Stimulated activated naive CD4-positive, alpha-beta T cell (primary cell): ENCODE measurements around the gene ACSL6.

Experiments used
- DNase-seq, 6 experiments: peaks; one replicate each; lab custom pipeline; 2025; lab: John Stamatoyannopoulos, UW

Gene ACSL6

DNA sequence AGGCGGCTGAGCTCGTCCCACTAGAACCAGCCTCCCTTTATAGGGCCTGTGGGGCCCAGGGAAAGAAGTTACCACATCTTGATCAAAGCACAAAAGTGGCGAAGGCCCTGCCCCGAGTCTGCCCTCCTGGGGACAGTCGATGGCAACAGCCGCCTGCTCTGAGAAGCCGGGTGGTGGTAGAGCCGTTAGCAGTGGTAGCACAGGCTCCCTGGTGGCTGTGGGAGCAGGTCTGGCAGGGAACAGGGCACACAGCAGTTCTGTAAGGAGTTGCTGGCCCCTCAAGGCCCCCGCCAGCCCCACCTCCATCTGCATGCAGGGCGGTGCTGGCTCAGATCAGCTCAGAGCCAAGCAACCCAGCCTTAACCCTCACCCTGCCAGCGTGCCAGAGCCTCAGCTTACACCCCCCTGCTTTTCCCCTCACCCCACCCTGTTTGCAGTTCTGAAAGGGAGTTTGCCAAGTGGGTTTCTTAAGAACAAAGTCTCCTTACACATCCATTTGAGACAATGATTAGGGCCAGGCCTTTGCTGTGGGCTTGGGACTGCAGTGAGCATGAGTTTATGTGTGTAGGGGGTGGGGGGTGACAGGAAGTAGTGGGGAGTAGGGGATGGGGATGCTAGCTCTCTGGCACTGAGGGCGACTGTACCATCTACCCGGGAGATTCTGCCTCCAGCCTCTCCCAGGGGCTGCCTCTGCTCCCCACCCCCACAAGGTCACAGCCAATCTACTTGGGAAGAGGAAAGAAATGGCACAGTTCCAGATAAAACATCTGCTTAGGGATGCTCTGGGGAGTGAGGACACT lies 11.8 kb downstream of the ACSL6 start:
- no peak for DNase-seq

DNA sequence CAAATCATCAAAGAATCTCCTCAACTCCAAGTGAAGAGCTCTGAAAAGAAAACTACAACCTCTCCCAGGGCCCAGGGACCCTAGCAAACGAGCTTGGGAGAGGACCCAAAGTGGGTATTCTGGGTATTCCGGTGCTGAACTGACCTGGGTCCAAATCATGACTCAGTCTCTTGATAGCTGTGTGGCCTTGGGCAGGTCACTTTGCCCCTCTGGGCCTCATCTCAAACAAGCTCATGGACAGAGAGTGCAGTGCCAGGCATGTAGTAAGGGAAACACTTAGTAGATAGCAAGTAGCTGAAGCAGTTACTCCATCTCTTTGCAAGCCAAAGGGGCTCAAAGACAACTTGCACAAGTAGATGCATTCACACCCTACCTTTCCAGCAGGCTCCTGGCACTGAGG lies 12.4 kb downstream of the ACSL6 start:
- no peak for DNase-seq

DNA sequence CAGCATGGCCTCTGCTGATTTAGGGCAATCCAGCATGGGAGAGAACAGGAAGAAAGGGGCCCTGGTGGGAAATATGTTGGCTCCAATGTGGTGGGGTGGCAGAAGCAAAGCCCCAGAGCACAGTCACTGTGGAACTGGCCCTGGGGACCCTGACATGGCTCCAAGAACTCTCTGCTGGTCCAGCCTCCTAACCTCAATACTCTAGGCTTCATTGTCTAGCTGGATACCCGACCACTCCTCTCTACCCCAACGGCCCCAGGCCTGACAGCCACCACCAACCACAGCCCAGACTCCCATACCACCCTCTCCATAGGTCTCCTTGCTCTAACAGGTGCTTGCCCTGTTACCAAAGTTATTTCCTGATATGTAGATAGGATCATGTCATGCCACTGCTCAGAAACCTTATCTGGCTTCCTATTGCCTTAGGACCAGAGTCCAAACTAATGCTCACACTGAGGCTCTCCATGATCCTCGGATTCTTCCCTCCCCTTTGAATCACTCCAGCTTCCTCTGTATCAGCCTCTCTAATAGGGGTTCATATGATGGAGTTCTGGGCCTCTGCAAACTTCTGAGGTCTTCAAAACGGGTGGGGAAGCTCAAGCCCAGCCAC lies 12.9 kb downstream of the ACSL6 start:
- DNase-seq: no peak

DNA sequence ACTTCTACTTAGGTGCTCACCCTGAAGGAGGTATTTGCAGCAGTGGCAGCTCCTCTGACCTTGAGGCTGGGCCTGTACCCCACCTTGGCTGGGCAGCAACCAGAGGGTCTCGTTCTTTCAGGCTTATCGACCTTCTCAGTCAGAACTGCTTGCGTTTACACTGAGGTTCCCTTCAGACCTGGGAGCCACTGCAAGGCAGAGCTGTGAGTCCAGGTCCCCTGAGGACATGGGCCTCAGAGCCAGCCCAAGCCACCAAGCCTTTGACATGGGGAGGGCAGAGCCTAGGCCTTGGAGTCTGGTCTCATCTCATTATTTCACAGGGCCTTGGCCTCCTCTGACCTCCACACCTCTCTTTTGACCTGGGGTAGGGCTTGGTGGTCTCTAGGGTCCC lies 13.7 kb downstream of the ACSL6 start:
- DNase-seq: no peak

DNA sequence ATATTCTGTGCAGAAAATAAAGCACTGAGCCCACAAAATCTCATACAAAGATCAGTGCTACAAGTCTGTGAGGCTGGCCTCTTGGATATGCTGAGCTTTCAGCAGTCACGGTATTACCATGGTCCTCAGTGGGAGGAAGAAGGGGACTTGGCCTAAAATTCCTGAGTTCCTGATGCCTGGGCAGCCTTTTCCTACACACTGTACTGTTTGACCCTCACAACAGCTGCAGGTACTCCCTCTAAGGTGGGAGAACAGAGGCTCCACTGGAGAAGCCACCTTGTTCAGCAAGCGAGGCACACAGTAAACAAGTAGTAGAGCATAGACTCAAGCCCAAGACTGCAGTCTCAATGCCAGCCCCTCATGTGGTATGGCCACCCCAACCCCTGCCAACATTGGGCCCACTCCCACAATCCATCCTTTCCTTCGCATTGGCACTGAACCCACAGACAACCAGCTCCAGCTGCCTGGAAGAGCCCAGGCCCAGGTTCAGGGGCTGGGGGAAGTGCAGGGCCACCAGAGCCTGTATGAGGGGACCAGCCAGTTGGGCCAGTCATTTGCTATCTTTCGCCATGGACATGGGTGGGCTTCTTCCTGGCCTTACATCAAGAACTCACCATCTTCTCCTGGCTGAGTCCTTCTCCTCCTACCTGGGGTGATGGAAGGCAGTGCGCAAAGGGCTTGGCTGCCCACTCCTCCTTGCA lies 14.3 kb downstream of the ACSL6 start:
- DNase-seq: no peak

DNA sequence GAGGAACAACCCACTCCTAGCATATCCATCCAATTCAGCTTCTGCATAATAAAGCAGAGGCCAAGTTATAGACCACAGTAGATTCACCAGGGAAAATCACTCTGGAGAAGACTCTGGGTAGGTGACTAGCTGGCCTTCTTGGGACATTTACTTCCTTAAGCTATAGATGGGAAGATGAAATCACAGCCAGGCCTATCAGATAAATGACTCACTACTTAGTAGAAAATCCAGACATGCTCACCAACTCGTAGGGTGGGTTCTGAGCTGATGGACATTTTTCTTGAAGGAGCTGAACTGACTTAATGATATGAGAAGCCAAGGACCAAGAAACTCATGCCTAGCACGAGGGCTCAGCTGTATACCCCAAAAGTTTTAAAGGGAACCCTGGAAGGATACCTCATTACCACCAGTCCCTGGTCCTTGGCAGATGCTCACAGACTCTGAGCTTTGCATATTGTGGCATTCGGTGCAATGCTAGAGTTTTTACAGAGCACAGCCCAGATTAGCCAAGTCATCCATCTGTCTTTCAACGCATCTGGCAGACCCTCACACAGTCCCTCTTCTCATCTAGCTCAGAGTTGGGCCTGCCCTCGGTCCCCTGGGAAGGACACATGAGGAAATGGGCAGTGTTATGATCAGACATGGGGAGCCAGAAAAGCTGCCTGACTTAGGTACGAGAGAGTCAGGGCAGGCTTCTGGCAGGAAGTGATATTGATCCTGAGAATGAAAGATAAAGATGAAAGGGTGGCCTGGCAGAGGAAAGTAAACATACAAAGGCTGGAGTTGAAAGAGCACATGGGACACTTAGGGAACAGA lies 15.0 kb downstream of the ACSL6 start:
- no peak for DNase-seq

DNA sequence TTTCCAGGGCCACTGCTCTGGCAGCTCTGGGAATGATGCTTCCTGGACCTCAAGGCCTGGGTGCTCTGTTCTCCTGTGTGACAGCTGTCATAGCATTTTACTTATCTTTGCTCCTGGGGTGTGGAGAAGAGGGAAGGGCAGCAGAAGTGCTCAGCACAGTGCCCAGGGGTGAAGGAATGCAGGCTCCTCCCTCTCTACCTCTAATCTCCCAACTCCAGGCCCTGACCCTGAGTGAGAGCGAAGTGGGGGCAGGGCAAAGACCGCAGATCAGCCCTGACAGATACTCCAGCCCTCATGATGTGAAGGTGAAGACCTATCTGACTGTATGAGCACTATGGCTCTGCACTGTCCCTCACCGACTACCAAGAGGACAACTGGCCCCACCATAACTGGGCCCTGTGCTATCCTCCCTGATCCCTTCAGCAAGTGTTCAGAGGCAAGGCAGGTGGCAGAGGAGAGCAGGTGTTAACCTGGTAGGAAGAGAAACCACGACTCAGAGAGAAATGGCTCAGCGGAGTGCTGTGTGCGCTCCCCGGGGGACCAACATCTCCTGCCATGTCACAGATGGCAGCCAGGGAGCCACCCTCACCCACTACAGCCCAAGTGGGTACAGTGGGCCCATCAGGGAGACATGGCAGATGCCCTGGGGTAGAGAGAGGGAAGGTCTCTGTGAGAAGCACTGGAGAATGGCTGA lies 16.8 kb downstream of the ACSL6 start:
- DNase-seq: no peak

DNA sequence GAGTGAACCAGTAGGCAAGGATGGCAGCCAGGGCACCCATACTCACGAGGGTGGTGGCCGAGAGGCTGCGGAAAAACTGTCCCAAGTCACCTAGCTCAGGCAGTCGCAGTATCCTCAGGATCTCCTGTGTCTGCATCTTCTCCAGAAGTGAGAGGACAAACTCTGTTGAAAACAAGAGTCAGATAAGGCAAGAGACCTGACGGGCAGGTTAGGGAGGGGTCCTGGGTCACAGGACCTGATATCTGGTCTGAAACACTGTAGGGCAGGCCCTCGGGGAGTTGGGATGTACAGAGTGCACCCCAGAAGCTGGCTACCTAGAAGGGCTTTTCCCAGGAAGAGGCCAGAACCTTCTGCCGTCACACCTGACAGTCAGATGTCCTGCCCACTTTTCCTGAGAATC lies 17.4 kb downstream of the ACSL6 start:
- no peak for DNase-seq

DNA sequence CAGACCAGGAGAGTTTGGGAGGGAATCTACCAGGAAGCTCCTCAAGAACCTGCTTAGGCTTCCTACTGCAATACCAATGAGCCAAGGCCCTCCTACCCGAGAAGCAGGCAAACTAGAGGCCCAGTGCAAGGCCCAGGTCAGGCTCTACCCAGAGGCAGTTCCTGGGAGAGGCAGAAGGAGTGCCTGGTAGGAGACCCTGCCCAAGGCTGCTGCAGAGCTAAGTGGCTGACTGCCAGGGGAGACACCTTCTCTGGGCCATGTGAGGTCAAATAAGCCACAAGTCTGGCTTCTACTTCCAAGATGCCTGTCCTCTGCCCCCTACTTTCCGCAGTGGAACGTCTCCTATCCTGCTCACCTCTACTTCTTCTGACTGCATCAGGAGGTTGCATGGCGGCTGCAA lies 17.8 kb downstream of the ACSL6 start:
- DNase-seq: no peak

DNA sequence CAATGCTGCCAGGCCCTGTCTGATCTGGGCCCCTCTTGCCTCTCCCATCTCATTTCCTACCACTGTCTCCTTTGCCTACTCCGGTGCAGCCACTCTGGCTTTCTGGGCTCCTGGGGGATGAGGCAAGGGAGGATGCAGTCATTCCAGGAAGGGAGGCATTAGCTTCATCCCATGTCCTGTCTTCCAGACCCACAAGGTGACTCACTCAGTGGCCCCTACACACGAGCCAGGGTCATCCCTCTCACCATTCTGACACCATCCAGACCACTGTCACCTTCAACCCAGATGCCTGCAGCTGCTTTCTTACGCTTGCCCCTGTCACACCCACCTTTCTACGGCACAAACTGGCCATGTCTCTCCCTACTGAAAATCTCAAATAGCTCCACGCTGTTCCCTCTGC lies 19.1 kb downstream of the ACSL6 start:
- no peak for DNase-seq

DNA sequence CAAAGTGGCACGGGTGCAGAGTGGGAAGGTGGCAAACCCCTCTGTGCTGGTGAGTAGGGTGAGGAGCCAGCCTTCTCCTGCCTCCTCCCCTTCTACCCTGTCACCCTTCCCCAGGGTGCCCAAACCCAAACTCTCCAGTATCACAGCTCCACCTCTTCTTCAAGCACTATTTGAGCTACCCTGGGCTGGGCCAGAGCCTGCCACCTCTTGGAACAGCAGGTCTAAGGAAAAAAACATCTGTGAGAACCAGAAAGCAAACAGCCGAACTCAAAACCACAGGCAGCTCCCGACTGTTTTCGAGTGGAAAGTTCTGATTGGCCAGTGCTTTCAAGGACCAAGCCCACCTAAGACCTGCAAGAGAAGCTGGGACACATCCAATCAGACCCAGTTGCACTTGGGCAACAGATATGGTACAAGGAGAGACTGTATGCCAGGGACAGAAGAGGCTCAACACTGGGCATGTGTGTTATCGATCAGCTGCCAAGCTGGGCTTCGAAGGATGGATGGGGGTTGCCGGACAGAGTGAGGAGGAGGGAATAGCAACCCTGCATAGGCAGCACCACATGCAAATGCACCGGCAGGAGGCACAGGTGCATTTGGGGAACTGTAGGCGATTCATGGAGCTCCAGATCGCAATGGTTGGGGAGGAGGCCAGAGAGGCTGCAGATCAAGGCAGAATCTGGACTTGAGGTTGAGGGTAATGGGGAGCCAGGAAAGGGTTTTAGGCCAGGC lies 19.7 kb downstream of the ACSL6 start:
- no peak for DNase-seq

DNA sequence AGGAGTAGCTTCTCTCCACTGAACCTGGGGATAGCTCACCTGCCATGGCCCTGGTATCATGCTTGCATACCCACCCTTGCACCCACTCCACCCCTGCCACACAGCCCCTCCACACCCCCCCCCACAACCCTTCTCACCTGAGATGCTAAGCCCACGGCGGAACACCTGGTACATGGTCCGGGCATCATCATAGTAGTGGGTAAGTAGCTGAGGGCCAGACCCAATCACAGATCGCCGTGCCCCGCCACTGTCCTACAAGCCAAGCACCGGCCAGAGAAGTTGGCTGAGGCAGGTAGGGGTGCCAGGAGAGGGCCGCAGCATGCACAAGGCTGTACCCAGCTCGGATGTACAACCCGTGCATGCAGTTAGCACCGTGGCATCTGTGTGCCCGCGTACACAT lies 20.7 kb downstream of the ACSL6 start:
- DNase-seq: no peak

DNA sequence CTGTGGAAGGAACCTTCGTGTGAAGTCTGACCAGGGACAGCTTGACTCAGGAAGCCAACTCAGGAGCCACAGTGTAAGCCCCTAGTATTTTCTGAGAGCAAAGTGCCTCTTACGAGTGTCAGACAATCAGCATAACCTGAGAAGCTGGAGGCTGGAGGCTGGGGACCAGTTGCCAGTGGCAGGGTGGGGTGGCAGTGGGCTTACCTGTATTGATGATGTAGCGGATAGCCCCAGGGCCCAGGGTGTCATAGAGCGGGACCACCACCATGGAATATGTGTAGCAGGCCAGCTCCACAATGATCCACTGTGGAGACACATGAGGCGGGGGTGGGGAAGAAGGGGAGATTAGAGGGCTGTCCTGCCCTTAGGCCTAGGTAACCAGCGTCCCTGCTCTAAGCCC lies 22.9 kb downstream of the ACSL6 start:
- DNase-seq: no peak

DNA sequence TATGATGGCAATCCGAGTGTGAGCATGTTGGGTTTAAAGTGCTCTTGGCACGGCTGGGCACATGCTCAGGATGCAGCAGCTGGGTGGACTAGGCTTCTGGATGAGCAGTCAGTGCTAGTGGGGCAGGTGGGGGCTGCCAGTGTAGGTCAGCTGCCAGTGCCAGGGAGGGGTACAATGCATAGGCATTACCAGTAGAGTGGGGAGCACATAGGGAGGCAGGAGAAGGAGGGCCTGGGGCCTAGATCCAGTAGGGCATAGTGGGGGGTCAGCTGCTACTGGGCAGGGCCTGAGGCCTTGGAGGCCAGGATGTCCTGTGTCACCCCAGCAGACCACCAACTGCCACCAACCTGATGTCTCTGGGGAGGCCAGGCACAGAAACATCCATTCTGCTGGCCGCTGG lies 24.2 kb downstream of the ACSL6 start:
- DNase-seq: no peak

DNA sequence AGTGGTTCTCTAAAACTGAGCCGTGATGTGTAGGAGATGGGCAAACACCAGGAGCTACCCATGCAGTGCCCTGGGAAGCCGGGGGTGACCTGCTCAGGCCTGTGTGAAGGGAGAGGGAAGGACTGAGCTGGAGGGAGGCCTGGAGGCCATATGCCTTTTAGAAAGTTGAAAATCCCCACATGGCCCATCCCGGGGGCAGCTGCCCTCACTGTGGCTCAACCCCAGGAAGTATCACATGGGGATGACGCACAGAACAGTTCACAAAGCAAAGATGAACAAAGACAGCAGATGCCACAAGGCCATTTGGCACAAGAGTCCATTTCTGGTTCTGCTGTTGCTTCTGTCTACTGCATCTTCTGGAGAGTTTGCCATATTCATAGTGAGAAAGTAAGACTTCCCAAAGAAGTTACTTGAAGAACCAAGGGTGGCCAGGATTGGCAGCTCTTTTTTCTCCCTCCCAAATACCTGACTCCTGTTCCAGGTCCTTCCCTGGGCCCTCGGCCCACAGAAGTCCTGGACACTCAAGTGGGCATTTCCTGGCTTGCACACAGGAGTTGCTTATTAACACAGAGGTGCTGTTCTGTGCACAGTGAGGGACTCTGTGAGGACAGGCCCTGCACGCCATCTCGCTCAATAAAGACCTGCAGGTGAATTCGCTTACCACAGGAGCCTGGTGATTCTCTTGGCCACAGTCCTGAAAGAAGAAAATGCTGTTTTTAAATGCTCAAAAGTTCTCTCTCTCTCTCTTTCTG lies 25.1 kb downstream of the ACSL6 start:
- DNase-seq: no peak

DNA sequence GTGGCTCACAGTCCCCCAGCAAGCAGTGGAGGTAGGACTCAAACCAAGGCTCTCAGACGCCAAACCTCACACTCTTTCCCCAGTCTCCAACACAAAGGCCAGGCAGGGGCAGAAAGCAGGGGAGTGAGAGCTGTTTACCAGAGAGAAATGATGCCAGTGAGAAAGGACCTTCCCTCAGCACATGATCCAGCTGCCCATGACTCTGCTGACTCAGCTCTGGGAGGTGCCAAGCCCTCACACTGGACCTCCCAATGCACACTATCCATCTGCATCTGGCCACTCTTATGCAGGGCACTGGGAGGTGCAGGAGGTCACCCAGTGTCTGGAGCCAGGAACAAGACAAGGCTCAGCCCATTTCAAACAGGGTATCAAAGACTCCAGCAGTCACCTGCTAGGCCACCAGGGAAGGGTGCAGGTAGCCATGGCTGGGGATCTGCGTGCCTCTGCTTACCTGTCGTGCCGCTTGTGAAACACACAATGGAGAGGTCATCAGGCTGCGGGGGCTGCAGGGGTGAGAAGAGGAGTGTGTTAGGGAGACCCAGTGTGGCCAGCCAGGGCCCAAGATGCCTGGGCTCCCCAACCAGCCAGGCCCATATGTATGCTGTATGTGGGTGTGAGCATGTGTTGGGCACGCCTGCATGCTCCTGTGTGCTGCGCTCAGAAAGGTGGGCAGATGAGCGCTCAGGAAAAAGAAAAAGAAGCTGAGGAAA lies 26.3 kb downstream of the ACSL6 start:
- DNase-seq: no peak

DNA sequence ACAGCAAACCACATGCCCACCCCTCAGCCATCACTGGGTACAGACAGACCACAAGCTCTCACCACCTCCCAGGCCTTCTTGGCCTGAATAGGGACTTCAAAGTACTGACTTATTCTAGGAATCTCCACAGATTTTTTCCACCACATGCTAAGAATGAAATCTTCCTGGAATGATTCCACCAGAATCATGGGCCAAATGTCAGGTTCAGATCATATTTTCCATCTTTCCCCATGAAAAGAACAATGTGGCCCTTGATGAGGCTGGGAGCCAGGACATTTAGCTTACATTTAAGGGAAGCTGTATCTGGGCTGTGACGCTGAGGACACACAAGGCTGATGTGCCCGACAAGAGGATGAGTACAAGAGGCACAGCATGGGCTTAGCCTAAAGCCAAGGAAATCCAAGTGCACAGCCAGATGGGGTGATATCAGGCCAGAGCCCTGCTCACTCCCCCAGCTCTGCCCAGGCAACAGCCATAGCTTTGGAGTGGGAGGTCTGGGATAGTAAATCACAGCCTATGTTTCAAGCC lies 28.1 kb downstream of the ACSL6 start:
- DNase-seq: no peak

DNA sequence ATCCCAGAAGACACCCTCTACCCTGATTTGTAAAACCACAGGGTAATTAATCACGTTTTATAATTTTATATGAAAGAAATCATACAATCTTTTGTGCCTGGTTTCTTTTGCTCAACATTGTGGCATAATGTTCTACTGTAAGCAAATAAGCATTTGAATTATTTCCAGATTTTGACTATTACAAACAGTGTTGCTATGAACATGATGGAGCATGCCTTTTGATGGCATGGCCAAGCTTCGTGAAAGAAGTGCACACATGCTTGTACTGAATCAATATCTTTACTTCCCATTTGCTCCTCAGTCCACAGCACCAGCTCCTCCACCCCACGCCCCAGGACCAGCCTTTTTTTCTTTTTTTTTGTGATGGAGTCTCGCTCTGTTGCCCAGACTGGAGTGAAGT lies 29.9 kb downstream of the ACSL6 start:
- DNase-seq: no peak

DNA sequence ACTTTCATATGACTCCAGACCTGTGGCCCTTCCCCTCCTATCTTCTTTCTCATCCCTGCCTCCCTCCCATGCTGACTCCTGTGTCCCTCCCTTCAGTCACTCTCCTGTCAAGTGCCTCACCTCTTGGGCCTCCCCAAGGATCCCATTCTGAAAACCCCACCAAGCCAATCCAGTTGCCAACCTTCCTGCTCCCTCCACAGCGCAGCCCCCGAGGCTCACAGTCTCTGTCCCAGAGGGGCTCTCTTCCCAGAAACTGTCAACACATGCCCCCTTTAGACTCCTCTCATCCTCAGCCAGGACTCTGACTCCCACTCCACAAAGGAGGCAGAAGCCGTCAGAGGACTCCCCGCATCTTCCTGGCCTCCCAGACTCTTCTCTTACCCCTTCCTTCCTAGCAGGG lies 30.8 kb downstream of the ACSL6 start:
- DNase-seq: no peak

DNA sequence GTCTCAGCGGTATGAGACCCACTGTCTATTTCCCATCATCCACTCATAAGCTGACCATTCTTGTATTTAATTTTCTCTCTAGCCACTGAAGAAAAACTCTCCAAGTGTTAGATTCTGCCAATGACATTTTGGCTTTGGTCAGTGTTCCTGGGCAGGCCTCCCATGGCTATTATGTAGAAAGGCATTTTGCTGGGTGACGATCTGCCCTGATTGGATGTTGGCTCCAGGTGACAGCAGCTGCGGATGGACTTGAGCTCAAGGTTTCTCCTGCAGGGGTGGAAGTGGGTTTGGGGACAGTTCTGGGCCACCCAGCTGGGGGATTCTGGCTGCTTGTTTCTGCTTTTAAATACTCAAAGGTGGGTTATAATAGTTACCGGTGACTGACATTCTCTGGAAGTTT lies 31.6 kb downstream of the ACSL6 start:
- no peak for DNase-seq
